Hindlimb muscle (tissue), 1 donor: ENCODE results near the gene S100P. TPM values are rescaled to one million over a fixed set of nuclear protein-coding genes. Genes with fewer than 3 reads are reported as not detected.
"Not testable (repeated sequence)": the region's sequence is repeated elsewhere in the genome, so short reads cannot be mapped to it uniquely, and the experiment has no call there.

Source experiments
- DNase-seq: peaks from one replicate; pipeline ENCODE4 v3.0.0-alpha.2; 2013
- polyA plus RNA-seq: library from polyadenylated mRNA; unstranded; fragments of 120-200 nt; gene quantifications from one replicate; pipeline ENCODE4 v1.2.1, GENCODE V29; 2013; ENCODE audit not compliant: insufficient read length

S100P gene
- polyA plus RNA-seq, 1 donor: 1.8 TPM

DNA sequence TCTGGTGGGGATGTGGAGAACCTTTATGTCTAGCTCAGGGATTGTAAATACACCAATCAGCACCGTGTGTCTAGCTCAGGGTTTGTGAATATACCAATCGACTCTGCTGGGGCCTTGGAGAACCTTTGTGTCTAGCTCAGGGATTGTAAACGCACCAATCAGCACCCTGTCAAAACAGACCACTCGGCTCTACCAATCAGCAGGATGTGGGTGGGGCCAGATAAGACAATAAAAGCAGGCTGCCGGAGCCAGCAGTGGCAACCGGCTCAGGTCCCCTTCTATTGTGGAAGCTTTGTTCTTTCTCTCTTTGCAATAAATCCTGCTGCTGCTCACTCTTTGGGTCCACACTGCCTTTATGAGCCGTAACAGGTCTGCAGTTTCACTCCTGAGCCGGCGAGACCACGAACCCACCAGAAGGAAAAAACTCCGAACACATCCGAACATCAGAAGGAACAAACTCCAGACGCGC lies 20.5 kb upstream of the S100P start:
- DNase-seq: not testable (repeated sequence)

- peak; percentile 94 for DNase-seq
Measured at GRCh38 chr4:6673660-6674499, 19.8 kb upstream of the S100P start.

GRCh38 chr4:6674500-6675149 lies 19.1 kb upstream of the S100P start:
- DNase-seq: no peak

GRCh38 chr4:6676722-6677558 lies 16.7 kb upstream of the S100P start:
- no peak for DNase-seq

- no peak for DNase-seq
Measured at GRCh38 chr4:6680372-6681034, 13.2 kb upstream of the S100P start.

- no peak for DNase-seq
Measured at GRCh38 chr4:6681191-6681590, 12.5 kb upstream of the S100P start.

DNA sequence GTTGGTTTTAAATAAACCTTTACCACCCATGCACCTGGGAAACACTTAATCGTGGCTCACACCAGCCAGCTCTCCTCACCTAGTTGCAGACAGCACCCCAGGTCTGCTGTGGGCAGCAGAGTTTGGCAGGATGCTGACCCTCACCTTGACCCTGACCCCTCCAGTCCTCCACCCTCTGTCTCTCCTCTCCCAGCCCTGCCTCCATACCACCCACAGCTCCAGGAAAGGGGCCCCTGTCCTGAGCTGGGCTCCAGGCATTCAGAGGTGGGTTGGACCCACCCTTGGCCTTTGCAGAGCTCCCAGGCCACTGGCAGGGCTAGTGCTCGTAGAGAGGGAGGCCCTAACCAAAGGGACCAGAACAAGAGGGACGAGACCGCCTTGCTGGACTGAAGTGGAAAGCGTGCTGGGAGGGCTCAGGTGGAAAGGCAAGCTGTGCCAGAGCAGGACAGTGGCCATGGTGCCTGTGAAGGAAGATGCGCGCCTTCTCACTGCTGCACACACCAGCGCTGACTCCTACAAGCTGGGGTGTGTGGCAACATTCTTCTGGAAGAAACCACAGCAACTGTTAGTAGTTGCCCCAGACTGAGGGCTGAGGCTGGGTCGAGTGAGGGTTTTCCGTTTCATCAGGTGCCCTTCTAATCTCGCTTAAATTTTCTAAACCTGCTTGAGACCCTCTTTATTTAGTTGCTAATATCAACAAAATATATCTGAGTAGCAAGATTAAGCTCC lies 10.7 kb upstream of the S100P start:
- no peak for DNase-seq

DNA sequence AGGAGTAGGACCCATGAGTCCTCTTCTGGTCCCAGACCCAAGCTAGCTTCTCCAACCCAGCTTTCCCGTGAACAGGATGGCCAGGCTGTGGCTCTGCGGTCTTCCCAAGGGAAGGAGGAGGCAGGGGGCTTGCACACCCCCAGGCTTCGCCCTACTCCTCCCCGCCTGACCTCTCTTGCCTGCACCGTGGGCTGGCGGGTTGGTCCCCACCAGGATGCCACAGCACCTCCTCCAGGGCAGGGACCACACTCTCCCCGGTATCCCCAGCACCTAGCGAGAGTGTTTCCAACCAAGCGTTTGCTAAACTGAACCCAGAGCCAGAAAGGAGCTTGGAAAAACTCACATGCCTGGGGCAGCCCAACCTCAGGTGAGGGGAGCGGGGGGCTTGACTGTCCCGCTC lies 9.0 kb upstream of the S100P start:
- no peak for DNase-seq

- DNase-seq: no peak
Measured at GRCh38 chr4:6686104-6686787, 7.4 kb upstream of the S100P start.

GRCh38 chr4:6687947-6688878 lies 5.5 kb upstream of the S100P start:
- DNase-seq: no peak

GRCh38 chr4:6688879-6689505 lies 4.7 kb upstream of the S100P start:
- DNase-seq: no peak

DNA sequence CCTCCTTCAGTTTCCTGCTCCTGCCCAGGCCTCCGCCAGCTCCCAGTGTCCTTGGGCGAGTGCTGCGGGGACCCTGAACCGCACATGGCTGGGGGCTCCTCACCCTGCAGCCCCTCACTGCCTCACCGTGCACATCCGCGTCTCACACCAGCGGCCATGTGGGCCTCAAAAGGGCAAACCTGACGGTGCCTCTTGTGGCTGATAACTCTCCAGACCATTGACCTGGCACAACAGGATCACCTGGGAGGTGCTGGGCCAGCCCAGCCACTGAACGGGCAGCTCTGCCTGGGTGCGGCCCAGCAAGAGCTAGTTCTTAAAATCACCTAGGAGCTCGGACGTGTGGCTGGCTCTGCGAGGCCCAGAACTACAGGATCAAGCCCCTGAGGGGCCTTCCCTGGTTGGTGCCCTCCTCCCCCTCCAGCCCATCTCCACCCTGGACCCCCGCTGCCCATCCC lies 4.1 kb upstream of the S100P start:
- DNase-seq: no peak

DNA sequence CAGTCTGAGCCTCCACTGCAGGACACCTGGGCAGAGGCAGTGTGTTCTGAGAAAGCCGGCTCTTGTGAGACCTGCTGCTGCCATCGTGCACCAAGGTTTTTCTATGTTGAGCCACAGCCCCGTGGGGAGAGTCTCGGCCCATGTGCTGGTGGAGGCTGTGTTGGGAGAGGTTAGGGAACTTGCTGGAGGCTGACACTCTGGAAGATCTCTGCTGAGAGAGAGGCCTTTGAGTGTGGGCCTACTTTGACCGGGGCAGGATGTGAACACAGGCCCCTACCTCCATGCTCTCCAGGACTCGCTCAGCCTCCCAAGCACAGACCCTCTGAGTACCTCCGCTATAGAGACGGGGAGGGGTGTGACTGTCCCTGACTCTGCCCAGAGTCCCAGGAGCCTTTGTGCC lies 1.3 kb upstream of the S100P start:
- DNase-seq: no peak

GRCh38 chr4:6692806-6693205 lies 872 bp upstream of the S100P start:
- DNase-seq: no peak

- no peak for DNase-seq
Measured at GRCh38 chr4:6694177-6694901, 661 bp downstream of the S100P start.

DNA sequence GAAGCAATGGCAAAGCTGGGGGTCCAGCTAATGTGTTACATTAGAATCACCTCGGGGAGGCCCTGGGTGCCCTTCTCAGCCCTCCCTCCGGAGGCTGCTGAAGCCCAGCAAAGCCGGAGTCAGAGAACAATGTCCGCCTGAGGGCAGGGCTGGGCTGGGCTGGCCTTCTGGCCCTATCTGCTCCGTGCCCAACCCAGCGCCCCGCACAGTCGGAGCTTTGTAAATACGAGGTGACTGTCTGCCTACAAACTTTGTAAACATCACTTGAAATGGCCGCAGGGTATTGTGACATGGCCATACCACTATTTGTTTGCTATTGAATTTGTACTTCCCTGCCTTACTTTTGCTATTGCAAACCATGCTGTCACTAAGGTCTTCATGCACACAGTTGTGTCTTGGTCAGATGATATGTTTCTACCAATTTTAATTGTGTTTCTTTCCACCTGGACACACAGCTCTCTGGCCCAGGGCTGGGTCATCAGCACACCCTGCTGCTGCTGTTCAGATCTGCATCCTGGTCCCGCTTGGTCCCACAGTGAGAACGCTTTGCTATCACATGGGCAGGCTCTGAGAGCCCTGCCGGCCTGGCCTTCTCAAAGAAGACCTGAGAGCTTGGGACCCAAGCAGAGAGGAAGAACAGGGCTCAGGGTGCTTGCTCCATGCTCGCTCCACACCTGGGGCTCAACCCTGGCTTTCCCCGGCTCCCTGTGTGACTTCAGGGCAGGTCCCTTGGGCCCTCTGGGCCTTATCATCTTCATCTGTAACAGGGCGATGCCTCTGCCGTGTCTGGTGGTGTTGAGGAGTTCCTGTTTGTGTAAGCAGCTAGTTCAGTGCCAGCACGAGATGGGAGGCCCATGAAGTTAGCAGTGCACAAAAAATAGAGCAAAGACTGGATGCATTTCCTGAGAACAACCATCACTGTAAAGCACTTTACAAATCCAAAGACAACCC lies 2.3 kb downstream of the S100P start:
- no peak for DNase-seq

DNA sequence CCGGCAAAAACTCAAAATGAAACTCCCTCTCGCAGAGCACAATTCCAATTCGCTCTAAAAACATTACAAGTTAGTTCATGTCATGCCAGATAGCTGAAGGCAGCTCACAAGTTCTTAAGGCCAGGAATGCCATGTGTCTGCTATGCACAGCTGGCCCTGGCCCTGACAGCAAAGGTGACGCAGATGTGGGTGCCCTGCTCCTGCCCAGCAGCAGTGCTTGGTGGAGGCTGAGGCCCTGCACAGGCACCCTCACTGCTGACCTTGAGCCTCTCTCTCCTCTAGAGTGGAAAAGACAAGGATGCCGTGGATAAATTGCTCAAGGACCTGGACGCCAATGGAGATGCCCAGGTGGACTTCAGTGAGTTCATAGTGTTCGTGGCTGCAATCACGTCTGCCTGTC lies 2.9 kb downstream of the S100P start:
- no peak for DNase-seq

DNA sequence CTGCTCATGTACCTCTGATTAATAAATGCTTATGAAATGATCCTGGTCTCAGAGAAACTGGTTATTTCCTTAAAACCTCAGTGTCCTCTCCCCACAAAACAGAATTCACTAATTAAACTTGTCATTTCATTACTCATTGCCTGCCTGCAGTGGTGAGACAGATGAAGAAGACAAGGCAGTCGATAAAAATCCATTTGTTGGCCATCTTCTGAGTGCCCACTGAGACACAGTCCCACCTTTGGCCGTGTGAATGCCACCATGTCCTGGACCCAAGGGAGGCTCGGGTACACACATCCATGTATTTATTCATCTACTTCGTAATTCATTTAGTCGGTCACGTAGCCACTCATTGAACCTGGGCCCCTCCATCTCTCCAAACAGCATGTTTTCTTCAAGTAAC lies 3.5 kb downstream of the S100P start:
- no peak for DNase-seq
